ENCODE data around the gene TBX3.

TBX3 gene

DNA sequence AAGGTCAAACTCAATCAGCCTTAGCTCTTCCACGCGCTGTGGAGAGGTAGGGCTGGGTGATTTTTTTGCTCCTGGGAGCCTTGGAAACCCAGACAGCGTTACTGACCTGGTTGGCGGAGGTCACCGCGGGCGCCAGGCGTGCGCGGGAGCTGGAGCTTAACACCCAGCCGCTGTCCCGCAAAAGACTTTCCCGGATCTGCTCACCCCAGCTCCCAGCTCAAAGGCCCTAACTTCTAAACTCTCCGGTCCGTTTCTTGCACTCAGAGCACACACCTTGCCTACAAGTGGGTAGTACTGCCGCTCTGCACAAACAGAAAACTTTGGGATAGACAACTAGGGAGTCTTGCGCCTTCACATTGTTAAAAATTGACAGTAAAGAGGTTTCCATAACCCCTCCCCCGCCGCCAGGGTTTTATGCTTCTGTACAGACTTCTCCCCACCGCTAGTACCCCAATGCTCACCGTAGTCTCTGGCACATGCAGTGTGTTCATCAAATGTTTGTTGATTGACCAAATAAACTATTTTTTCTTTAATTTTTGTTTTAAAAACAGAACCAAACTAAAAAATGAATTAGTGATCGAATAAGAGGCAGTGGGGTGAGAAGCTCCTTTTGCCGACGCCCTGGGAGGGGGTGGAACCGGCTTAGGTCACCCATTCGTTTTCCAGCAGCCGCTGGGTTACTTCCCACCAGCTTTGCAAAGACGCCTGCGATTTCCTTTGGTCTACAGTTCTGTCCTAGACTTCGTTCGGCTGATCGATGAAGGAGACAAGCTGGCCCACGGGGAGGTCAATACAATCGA, 12.7 kb upstream of the TBX3 start:
- no peak for DNase-seq

- DNase-seq = no peak
Measured at GRCh38 chr12:114695305-114695592, 11.3 kb upstream of the TBX3 start.

DNA sequence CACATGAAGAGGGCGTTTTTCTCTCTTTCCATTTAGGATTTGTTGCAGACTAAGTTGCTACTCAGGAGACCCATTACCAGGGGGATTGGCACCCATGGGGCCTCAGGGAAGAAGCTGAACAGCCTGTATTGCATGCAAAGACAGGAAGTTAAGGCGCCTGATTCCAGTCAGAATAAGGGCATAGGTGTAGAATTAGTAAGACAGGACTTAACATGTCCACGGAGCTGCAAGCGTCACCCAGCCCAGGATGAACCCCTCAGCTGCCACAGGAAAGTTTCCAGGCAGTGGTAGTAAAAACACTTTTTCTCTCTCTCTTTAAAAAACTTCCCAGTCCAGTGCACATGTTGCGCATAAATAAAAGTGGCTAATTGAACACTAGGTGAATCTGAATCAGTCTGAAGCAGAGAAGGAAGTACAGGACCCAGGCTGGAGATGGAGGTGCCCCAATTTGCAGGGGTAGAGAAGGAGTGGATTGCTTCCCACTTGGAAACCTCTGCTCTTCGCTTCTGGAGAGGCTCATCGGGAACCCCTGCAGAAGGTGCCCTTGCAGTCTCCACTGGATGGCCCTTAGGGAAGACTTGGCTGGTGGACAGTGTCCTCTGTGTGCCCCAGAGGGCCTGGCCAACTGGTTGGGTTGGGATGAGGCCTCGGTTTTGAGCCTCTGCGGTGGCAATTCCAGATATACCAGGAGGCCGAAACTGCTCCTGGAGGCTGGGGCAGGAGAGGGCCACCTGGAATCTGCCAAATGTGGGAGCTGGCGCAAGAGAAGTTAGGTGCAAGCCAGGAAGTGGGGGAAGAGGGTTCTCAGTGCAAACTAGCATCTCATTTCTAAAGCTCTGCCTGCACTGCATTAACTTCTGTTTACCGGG, 10.7 kb upstream of the TBX3 start:
- DNase-seq = no peak

DNA sequence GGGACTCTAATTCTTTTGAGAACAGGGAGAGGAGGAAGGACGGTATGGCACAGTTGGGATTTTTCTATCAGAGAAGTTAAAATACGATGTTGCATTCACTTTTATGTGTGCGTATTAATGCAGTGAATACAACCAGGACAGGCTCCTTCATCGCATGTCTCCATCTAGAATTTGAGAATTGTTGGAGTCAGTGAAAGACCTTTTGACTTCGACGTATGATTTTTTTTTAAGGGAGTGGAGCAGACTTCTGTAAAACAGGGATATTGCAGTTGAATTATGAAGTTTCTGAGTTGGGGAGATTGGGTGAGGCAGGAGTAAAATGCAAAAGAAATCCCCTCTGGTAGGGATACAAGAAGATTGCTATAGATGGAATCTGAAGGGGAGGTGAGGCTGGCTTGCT, 9.6 kb upstream of the TBX3 start:
- no peak for DNase-seq

- DNase-seq = no peak
Measured at GRCh38 chr12:114693059-114693531, 9.1 kb upstream of the TBX3 start.

DNA sequence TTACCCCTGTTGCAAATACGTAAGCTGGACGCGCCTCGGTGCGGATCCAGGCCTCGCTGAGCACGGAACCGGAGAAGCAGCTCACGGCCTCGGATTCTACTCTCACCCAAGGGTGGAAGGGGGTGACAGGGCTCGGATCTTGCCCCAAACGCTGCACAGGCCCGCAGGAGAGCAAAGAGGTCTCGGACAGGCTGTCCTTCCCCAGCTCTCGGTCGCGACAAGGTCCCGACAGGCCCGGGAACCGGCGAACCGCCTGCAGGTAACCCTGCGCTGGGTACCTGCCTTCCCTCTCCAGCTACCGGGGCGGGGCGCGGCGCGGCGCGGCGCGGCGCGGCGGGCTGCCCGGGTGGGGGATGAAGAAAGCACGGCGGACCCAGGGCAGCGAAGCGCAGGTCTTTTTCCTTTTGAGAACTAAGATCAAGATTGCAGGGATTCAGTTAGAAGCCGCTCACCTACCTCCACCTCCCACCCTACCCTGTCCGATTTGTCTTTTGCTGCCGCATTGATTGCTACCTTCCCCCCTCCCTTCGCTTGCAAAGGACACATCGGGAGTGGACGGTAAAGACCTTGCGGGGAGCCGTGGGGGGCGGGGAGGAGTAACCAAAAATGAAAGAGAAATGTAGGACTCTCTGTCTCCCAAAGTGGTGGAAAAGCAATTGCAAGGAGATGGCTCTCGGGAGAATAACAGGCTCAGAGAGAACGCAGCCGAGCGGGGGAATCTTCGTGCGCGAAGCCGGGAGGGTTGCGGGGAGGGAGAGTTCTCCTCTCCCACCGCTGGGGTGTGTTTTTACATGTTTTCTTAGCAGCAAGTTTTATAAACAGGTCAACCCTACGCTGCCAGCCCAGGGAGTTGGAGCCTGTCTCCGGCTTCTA, 8.4 kb upstream of the TBX3 start:
- DNase-seq = no peak

- no peak for DNase-seq
Measured at GRCh38 chr12:114691763-114692185, 7.8 kb upstream of the TBX3 start.

- DNase-seq = no peak
Measured at GRCh38 chr12:114691196-114691595, 7.2 kb upstream of the TBX3 start.

DNA sequence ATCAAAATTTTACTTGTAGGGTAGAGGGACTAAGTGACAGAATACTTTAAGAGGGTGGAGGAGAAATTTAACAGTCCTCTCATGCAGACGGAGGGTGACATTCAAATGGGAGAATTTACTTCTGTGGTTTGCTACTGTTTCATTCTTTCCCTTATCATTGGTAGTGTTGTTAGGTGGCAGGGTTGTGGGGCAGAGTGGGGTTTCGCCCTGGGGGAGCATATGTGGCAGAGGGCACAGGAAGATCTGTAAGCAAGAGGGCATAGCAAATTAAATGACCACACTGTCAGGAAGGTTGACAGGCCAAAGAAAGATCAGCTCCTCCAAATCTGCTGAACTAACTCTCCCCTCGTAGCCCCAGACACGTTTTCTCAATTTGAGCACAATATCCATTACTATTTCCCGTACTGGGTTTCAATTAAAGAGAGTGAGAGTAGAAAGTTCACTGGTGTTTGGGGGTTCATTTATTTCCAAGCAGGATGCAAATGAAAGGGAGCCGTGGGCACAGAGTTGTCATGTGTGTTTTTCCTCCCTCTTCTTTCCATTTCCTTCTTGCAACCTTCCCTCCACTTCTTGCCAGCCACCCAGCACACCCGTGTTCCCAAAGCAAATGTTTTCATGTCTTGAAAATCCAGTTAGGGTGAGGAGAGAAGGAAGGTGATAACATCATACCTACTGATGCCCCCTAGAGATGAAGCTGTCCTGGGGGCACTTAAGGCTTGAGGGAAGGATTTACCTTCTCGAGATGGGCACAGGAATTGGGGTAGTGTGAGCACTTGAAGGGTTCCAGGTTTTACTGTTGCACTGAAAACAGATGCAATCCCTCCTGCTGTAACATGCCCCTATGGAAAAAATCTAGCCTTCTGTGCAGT, 6.5 kb upstream of the TBX3 start:
- no peak for DNase-seq

DNA sequence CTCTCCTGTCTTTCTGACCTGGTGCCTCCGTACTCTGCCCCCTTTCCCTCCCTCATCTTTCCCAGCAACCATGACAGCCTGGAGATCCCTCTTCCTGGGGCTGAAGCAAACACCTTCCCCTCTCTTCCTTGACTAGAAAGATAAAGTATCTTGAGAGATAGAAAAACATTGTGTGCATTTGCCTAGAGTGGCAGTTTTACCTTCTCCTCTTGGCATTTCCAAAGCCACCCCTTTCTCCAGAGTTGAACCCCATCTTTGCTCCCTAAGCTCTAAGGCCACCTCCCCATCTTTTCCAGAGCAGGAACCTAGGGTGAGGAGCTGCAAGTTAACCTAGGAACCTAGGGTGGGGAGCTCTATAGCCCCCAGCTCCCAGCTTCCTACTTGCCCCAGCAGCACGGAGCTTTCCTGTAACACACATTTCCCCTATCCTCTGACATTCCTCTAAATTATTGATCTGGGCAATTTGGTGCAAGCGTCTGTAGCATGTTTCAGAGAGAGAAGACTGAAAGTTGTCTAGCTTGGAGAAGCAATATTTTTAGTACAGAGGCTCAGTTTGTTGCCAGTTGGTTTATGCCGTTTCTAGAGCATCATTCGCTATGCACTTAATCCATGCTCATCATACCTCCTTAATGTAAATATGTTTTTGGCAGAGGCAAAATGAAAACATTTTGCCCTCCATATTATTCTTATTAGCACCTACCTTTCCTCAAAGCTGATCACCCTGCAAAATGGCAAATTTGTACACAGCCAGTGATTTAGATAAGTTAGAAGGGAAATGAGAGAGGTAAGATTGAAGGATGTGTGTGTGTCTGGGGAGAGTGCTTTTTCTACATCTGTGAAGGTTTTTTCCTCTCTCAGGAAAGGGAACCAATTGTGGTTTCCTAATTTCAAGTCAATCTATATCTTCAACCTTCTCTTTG, 5.4 kb upstream of the TBX3 start:
- no peak for DNase-seq

- no peak for DNase-seq
Measured at GRCh38 chr12:114688256-114688845, 4.4 kb upstream of the TBX3 start.

- no peak for DNase-seq
Measured at GRCh38 chr12:114687802-114688201, 3.8 kb upstream of the TBX3 start.

GRCh38 chr12:114686773-114687500, 3.0 kb upstream of the TBX3 start:
- DNase-seq = no peak

DNA sequence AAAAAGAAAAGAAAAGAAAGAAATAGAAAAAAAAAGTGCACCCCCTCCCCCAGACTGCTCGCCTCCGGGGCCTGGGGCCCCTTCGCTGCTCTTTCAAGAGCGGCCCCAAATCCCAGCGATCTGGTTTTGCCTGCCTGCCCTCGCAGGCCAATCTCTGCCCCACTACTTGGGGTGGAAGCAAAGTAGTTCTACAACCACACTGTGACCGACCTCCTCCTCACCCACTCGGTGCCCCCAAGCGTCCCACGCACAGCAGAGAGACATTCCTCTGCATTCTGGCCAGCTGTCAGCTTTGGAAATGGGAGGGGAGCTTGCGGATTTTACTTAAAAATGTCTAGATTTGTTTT, 2.4 kb upstream of the TBX3 start:
- DNase-seq = no peak

- DNase-seq = no peak
Measured at GRCh38 chr12:114685869-114686268, 1.9 kb upstream of the TBX3 start.

- DNase-seq = no peak
Measured at GRCh38 chr12:114685320-114685781, 1.4 kb upstream of the TBX3 start.

- DNase-seq = no peak
Measured at GRCh38 chr12:114684870-114685273, 897 bp upstream of the TBX3 start.

DNA sequence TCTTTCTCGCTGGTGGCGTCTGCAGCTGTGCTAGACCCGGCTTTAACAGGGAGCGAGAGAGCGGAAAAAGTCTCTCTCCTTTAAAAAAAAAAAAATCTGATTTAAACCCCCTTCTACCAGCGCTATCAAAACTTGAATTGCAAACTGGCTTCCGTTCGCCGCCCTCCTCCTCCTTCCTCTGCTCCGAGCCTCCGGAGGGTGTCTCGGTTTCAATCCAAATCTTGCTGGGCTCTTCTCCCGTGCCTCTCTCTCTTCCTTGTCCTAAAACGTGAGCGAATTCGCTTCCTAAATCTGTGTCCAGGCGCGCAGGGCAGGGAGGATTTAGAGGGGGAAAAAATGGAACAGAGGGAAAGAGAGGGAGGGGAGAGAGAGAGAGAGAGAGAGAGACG, 272 bp downstream of the TBX3 start:
- no peak for DNase-seq

DNA sequence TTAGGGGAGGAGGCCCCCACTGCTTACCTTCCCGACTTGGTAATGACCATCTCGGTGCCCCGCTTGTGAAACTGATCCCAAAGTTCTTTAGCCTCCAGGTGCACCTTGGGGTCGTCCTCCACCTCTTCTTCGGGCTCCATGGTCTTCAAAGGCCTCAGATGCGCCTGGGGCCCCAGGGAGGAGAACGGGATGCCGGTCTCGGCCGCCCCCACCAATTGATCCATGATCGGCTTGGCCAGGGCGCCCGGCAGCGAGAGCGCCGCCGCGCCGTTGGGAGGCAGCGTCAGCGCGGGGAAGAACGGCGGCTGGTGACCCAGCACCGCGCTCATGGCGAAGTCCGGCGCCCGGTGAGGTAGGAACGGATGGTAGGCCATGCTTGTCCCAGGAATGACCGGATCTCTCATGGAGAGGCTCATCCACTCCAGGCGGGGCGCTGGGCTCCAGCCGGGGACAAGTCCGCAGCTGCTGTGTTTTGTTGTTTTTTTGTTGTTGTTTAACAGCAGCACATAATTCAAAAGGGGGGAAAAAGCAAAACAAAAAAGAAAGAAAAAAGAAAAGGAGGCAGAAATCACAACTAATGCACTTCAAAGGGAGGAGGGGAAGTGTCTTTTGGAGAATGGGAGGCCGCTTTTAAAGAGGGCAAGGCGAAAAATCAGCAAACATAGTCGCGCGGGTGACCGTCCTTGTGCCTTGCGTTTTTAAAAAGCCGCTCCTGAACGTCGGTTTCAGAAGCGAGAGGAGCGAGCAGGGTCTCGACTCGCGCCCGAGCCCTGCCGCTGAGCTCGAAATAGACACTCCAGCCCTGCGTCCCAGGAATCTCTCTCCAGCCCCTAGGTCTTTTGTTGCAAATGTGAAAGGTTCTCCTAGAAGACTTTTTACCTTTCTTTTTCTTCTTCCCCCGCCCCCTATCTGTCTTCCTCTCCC, 928 bp downstream of the TBX3 start:
- no peak for DNase-seq
